Measurements from ENCODE around the gene SDC3. TPM values are rescaled to one million over a fixed set of nuclear protein-coding genes. Genes with fewer than 3 reads are reported as not detected.

Gene SDC3
- total RNA-seq, 1 donor from 2014 or later = 113 TPM

GRCh38 chr1:30879126-30879786, 29.3 kb downstream of the SDC3 start:
- Histone ChIP-seq H3K4me2 (ENCODE audit: low read length) (no peak overlapping the region), H2AFZ (ENCODE audit: low read depth, low read length) (no peak overlapping the region), H3K4me3 (ENCODE audit: insufficient read depth, low read depth, low read length) (no peak overlapping the region), H3K4me1 (ENCODE audit: insufficient read depth, low read length) (peaks cover 12% of the 10 kb centered on the region), H3K9ac (ENCODE audit: low read length) (no peak overlapping the region), H3K27me3 (ENCODE audit: insufficient read depth, low read length) (no peaks in the 10 kb centered on the region), H3K79me2 (ENCODE audit: insufficient read depth, low read length) (peaks cover 37% of the 10 kb centered on the region), H3K9me3 (ENCODE audit: insufficient read depth, low read depth, low read length) (no peaks in the 10 kb centered on the region), H4K20me1 (ENCODE audit: insufficient read depth, low read length) (peaks cover 76% of the 10 kb centered on the region), H3K36me3 (ENCODE audit: insufficient read depth, low read length) (no peaks in the 10 kb centered on the region), H3K27ac (ENCODE audit: low read depth, low read length) (no peak overlapping the region)
- Mint-ChIP-seq H3K9me3 (ENCODE audit: unreplicated experiment) (no peaks in the 10 kb centered on the region), H3K4me3 (ENCODE audit: unreplicated experiment) (no peak overlapping the region), H3K4me1 (ENCODE audit: low read depth, unreplicated experiment) (peaks cover 20% of the 10 kb centered on the region), H3K36me3 (ENCODE audit: low read depth, unreplicated experiment) (peaks cover 10% of the 10 kb centered on the region), H3K27ac (ENCODE audit: unreplicated experiment) (no peak overlapping the region), H3K27me3 (ENCODE audit: low read depth, unreplicated experiment) (no peaks in the 10 kb centered on the region)
- TF ChIP-seq CTCF (IDR thresholded peaks at IDR 0.05; ENCODE audit: insufficient read depth, low read depth, low read length) = no peak
- no peak for DNase-seq (ENCODE audit: low read depth)
- FAIRE-seq = no peak

GRCh38 chr1:30878559-30878958, 30.0 kb downstream of the SDC3 start:
- TF ChIP-seq CTCF (IDR thresholded peaks at IDR 0.05; ENCODE audit: insufficient read depth, low read depth, low read length) (no peak), EZH2 (IDR thresholded peaks at IDR 0.05; ENCODE audit: insufficient read depth, low read length) (no peak)
- no peak for DNase-seq (ENCODE audit: low read depth)
- Histone ChIP-seq H3K9ac (ENCODE audit: low read length) (no peak overlapping the region), H2AFZ (ENCODE audit: low read depth, low read length) (no peak overlapping the region), H3K4me2 (ENCODE audit: low read length) (no peak overlapping the region), H3K9me3 (ENCODE audit: insufficient read depth, low read depth, low read length) (peaks cover 3% of the 10 kb centered on the region), H3K4me3 (ENCODE audit: insufficient read depth, low read depth, low read length) (no peak overlapping the region), H3K4me1 (ENCODE audit: insufficient read depth, low read length) (peaks cover 6% of the 10 kb centered on the region), H4K20me1 (ENCODE audit: insufficient read depth, low read length) (peaks cover 69% of the 10 kb centered on the region), H3K79me2 (ENCODE audit: insufficient read depth, low read length) (peaks cover 30% of the 10 kb centered on the region), H3K27ac (ENCODE audit: low read depth, low read length) (no peak overlapping the region), H3K36me3 (ENCODE audit: insufficient read depth, low read length) (peaks cover 3% of the 10 kb centered on the region), H3K27me3 (ENCODE audit: insufficient read depth, low read length) (no peaks in the 10 kb centered on the region)
- Mint-ChIP-seq H3K27me3 (ENCODE audit: low read depth, unreplicated experiment) (no peaks in the 10 kb centered on the region), H3K36me3 (ENCODE audit: low read depth, unreplicated experiment) (peaks cover 16% of the 10 kb centered on the region), H3K4me1 (ENCODE audit: low read depth, unreplicated experiment) (peaks cover 17% of the 10 kb centered on the region), H3K27ac (ENCODE audit: unreplicated experiment) (no peak overlapping the region), H3K4me3 (ENCODE audit: unreplicated experiment) (no peak overlapping the region), H3K9me3 (ENCODE audit: unreplicated experiment) (no peaks in the 10 kb centered on the region)
- no peak for FAIRE-seq

GRCh38 chr1:30878016-30878415, 30.5 kb downstream of the SDC3 start:
- Histone ChIP-seq H3K27me3 (ENCODE audit: insufficient read depth, low read length) (no peaks in the 10 kb centered on the region), H3K9me3 (ENCODE audit: insufficient read depth, low read depth, low read length) (peaks cover 8% of the 10 kb centered on the region), H3K36me3 (ENCODE audit: insufficient read depth, low read length) (peaks cover 4% of the 10 kb centered on the region), H3K79me2 (ENCODE audit: insufficient read depth, low read length) (peaks cover 24% of the 10 kb centered on the region), H3K4me1 (ENCODE audit: insufficient read depth, low read length) (peaks cover 5% of the 10 kb centered on the region), H4K20me1 (ENCODE audit: insufficient read depth, low read length) (peaks cover 63% of the 10 kb centered on the region), H3K4me2 (ENCODE audit: low read length) (no peak overlapping the region), H3K4me3 (ENCODE audit: insufficient read depth, low read depth, low read length) (no peak overlapping the region), H3K9ac (ENCODE audit: low read length) (no peak overlapping the region), H2AFZ (ENCODE audit: low read depth, low read length) (no peak overlapping the region), H3K27ac (ENCODE audit: low read depth, low read length) (no peak overlapping the region)
- TF ChIP-seq CTCF (IDR thresholded peaks at IDR 0.05; ENCODE audit: insufficient read depth, low read depth, low read length) (no peak), EZH2 (IDR thresholded peaks at IDR 0.05; ENCODE audit: insufficient read depth, low read length) (no peak)
- Mint-ChIP-seq H3K27me3 (ENCODE audit: low read depth, unreplicated experiment) (no peaks in the 10 kb centered on the region), H3K4me1 (ENCODE audit: low read depth, unreplicated experiment) (peaks cover 17% of the 10 kb centered on the region), H3K4me3 (ENCODE audit: unreplicated experiment) (no peak overlapping the region), H3K27ac (ENCODE audit: unreplicated experiment) (no peak overlapping the region), H3K36me3 (ENCODE audit: low read depth, unreplicated experiment) (peaks cover 21% of the 10 kb centered on the region), H3K9me3 (ENCODE audit: unreplicated experiment) (no peaks in the 10 kb centered on the region)
- FAIRE-seq (no peak), DNase-seq (ENCODE audit: low read depth) (no peak)

Data from astrocyte (in vitro differentiated cells and primary cell).